GM12878 (cell line): Measurements from ENCODE around the gene DYDC1. TPM values are rescaled to one million over a fixed set of nuclear protein-coding genes. Genes with fewer than 3 reads are reported as not detected.

Experiments
- ATAC-seq: fragments of 200-7000 bp; cut with Tn5 transposase; 3 replicates; pipeline ENCODE4 v1.9.1; 2020; ENCODE audit warnings: mild to moderate bottlenecking, moderate library complexity
- BruUV-seq: library from RNA; stranded (reverse); fragments of 400-500 nt; replicated peaks from 2 replicates; lab custom pipeline; 2021; lab: Mats Ljungman, UMichigan
- CTCF ChIA-PET: fragments of 300-600 bp; sonication (Branson Sonifier 250); formaldehyde crosslinking; extraction: SDS; loops from one replicate; lab custom pipeline; 2021; ENCODE audit warnings: inconsistent platforms; lab: Yijun Ruan, JAX
- POLR2A ChIA-PET: fragments of 350-600 bp; formaldehyde crosslinking; extraction: SDS; loops from one replicate; lab custom pipeline; 2021; ENCODE audit warnings: inconsistent platforms; lab: Charles Lee
- RAD21 ChIA-PET: fragments of 300-600 bp; sonication (Branson Sonifier 250); formaldehyde crosslinking; loops from one replicate; lab custom pipeline; 2023; ENCODE audit warnings: antibody characterized with exemption; ENCODE audit not compliant: unreplicated experiment; lab: Charles Lee
- SMC1A ChIA-PET: fragments of 300-600 bp; sonication (Branson Sonifier 250); formaldehyde crosslinking; loops from one replicate; lab custom pipeline; 2023; ENCODE audit not compliant: unreplicated experiment, uncharacterized antibody; lab: Charles Lee
- DNase-seq: peaks from one replicate; pipeline ENCODE4 v3.0.0-alpha.2; 2011; ENCODE audit warnings: low read depth, low spot score
- FAIRE-seq: peaks from 3 replicates; lab custom pipeline; 2011; peaks lifted over from hg19 to GRCh38; lab: Jason Lieb, UNC
- H2AFZ ChIP-seq: 2 replicates; pipeline ENCODE4 v1.6.0; 2011; ENCODE audit warnings: low read depth, low read length, control low read depth; ENCODE audit not compliant: control insufficient read depth
- H3K27ac ChIP-seq: 2 replicates; pipeline ENCODE4 v1.5.1; 2011; ENCODE audit warnings: control low read depth; ENCODE audit not compliant: control insufficient read depth, insufficient read depth
- H3K27me3 ChIP-seq, 2 experiments: replicated peaks in 1 of 2; 2 replicates each; pipeline versions ENCODE4 v1.6.0 to v1.6.1; 2011; ENCODE audit warnings: low read length in 1 of 2; ENCODE audit not compliant: control insufficient read depth in 2 of 2, insufficient read depth in 2 of 2
- H3K36me3 ChIP-seq, 2 experiments: 2 replicates each; pipeline ENCODE4 v1.5.1; 2011; ENCODE audit warnings: low read length in 1 of 2; ENCODE audit not compliant: control insufficient read depth in 2 of 2, insufficient read depth in 2 of 2
- H3K4me1 ChIP-seq: 2 replicates; pipeline ENCODE4 v1.6.1; 2011; ENCODE audit warnings: mild to moderate bottlenecking, low read length, moderate library complexity, mixed read lengths; ENCODE audit not compliant: control insufficient read depth, insufficient read depth
- H3K4me2 ChIP-seq: 2 replicates; pipeline ENCODE4 v1.6.0; 2011; ENCODE audit warnings: control low read depth; ENCODE audit not compliant: control insufficient read depth, insufficient read depth
- H3K4me3 ChIP-seq: fragments of 200-600 bp; sonication (generic); 2 replicates; pipeline ENCODE4 v1.5.1; 2016
- H3K79me2 ChIP-seq: 2 replicates; pipeline ENCODE4 v1.6.0; 2011; ENCODE audit warnings: low read length; ENCODE audit not compliant: control insufficient read depth, insufficient read depth
- H3K9ac ChIP-seq: 2 replicates; pipeline ENCODE4 v1.8.0; 2011; ENCODE audit warnings: low read length, control low read depth, mixed read lengths; ENCODE audit not compliant: control insufficient read depth, insufficient read depth
- H3K9me3 ChIP-seq: replicated peaks from 3 replicates; pipeline ENCODE4 v1.5.1; 2011; ENCODE audit warnings: mild to moderate bottlenecking, low read length; ENCODE audit not compliant: control insufficient read depth, insufficient read depth
- H4K20me1 ChIP-seq: 2 replicates; pipeline ENCODE4 v1.6.0; 2011; ENCODE audit not compliant: control insufficient read depth, insufficient read depth
- ATF3 ChIP-seq: IDR thresholded peaks from 2 replicates; pipeline ENCODE4 v1.6.1; 2011; ENCODE audit warnings: low read depth, mild to moderate bottlenecking, low read length, moderate library complexity, borderline replicate concordance; ENCODE audit errors: extremely low read depth
- CREB1 ChIP-seq: IDR thresholded peaks from 2 replicates; pipeline ENCODE4 v1.6.1; 2012; ENCODE audit warnings: low read depth, mild to moderate bottlenecking, inconsistent platforms
- EP300 ChIP-seq, 2 experiments: fragments of 150-350 bp in 1 of 2; IDR thresholded peaks; 2 replicates each; pipeline ENCODE4 v1.6.1; 2011 to 2012; ENCODE audit warnings: low read depth in 2 of 2, low read length in 2 of 2, borderline replicate concordance in 1 of 2, improper control_type of control experiment in 1 of 2, inconsistent platforms in 1 of 2; ENCODE audit not compliant: control insufficient read depth in 1 of 2
- FOXM1 ChIP-seq: IDR thresholded peaks from 2 replicates; pipeline ENCODE4 v1.6.1; 2012; ENCODE audit warnings: low read depth, mild to moderate bottlenecking, inconsistent platforms, low read length, moderate library complexity
- GABPA ChIP-seq: IDR thresholded peaks from 2 replicates; pipeline ENCODE4 v1.6.1; 2014; ENCODE audit warnings: antibody characterized with exemption, low read depth, mild to moderate bottlenecking, inconsistent platforms
- IRF4 ChIP-seq: IDR thresholded peaks from 2 replicates; pipeline ENCODE4 v1.6.1; 2011; ENCODE audit warnings: low read depth, low read length
- JUND ChIP-seq: IDR thresholded peaks from 2 replicates; pipeline ENCODE4 v1.6.1; 2012; ENCODE audit warnings: low read depth, mild to moderate bottlenecking, low read length, improper control_type of control experiment, moderate library complexity
- NFYB ChIP-seq: IDR thresholded peaks from 2 replicates; pipeline ENCODE4 v1.6.1; 2011; ENCODE audit warnings: low read depth, mild to moderate bottlenecking, low read length, improper control_type of control experiment, moderate library complexity; ENCODE audit not compliant: insufficient read depth
- NRF1 ChIP-seq: conservative IDR thresholded peaks from 2 replicates; pipeline ENCODE4 v1.6.1; 2011; ENCODE audit warnings: mild to moderate bottlenecking, low read depth, low read length, improper control_type of control experiment
- PAX8 ChIP-seq: fragments of 450-650 bp; IDR thresholded peaks from 2 replicates; pipeline ENCODE4 v1.6.1; 2017; ENCODE audit warnings: mild to moderate bottlenecking, moderate library complexity
- RCOR1 ChIP-seq: conservative IDR thresholded peaks from 2 replicates; pipeline ENCODE4 v1.6.1; 2012; ENCODE audit warnings: low read depth, low read length, improper control_type of control experiment
- SMAD1 ChIP-seq: fragments of 450-650 bp; IDR thresholded peaks from 2 replicates; pipeline ENCODE4 v1.6.1; 2018; ENCODE audit warnings: mild to moderate bottlenecking, low read depth; ENCODE audit not compliant: partially characterized antibody
- YBX1 ChIP-seq: fragments of 450-650 bp; IDR thresholded peaks from 2 replicates; pipeline ENCODE4 v1.6.1; 2016; ENCODE audit warnings: antibody characterized with exemption
- WGBS: methylation state at CpG from one replicate; pipeline ENCODE4 v1.1.6; 2016; ENCODE audit warnings: low lambda C conversion rate; ENCODE audit not compliant: insufficient replicate concordance, insufficient coverage; ENCODE audit errors: missing lambda C conversion rate; 5-methylcytosine and 5-hydroxymethylcytosine counted together
- in situ Hi-C: fragments of 300-500 bp; cut with MboI; formaldehyde crosslinking; loops from 9 replicates; pipeline ENCODE4 v1.14.3; 2018; ENCODE audit warnings: mixed read lengths
- intact Hi-C: fragments of 100-400 bp; cut with micrococcal nuclease; formaldehyde crosslinking; loops from one replicate; pipeline ENCODE4 v1.14.2; 2022; ENCODE audit not compliant: unreplicated experiment
- polyA plus RNA-seq, 11 experiments: library from polyadenylated mRNA; depleted of rRNA in 4 of 11; unstranded in 6 of 11; stranded (reverse) in 5 of 11; fragments of >200 nt; fragmentation: Nextera tagmentation in 4 of 11; fragmentation: Illumina TruSeq in 1 of 11; extraction: Ambion mirVana in 4 of 11; extraction: Trizol in 1 of 11; gene quantifications; 1 replicate in 1 of 11; 2 replicates in 10 of 11; pipeline versions ENCODE4 v1.2.1 to v1.2.3, GENCODE V29; 2011 to 2016; ENCODE audit warnings: inconsistent platforms in 2 of 11, missing spikeins in 2 of 11, low read depth in 1 of 11
- total RNA-seq, 4 experiments: library from RNA; depleted of rRNA in 3 of 4; stranded (reverse); fragments of >200 nt in 3 of 4; fragmentation: Illumina TruSeq in 1 of 4; extraction: Trizol in 1 of 4; gene quantifications; 2 replicates each; pipeline versions ENCODE4 v1.2.1 to v1.2.3, GENCODE V29; 2013 to 2021
- TF ChIP-seq, protein P1 (sequence below): IDR thresholded peaks from 2 replicates; pipeline ENCODE4 v1.6.1; 2012; ENCODE audit warnings: improper control_type of control experiment, low read depth, low read length; ENCODE audit not compliant: insufficient replicate concordance
- TF ChIP-seq, protein P2 (sequence below): fragments of 450-650 bp; IDR thresholded peaks from 2 replicates; pipeline ENCODE4 v1.6.1; 2017; ENCODE audit warnings: mild to moderate bottlenecking

DYDC1 gene
- total and polyA plus RNA-seq, 10 of the 15 experiments (the other 5 are each of a cell fraction or from before 2014, with no cell fraction given), result not detected

DNA sequence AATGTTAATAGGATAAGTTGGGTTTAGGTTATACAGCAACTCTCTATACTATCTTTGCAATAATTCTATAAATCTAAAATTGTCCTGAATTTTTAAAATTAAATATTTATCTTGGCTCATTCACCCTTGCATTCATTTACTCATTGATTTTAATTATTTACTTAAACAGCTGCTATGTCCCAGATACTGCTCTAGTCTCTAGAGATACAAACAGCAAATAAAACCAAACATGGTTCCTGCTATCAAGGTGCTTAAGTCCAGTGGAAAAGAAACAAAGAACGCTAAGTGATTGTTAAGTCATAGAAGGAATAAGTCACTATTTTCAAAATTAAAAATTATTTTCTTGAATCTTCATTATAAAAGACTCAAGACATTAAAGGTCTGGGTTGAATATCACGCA is 37.2 kb downstream of the DYDC1 start:
- H3K27me3 ChIP-seq, result peaks cover 0 to 1% of the 10 kb centered on the region in 2 experiments; a peak in 2 of 4 replicates
- intact Hi-C loops (no loop called here), in situ Hi-C loops (no loop called here)
- H3K9ac ChIP-seq, result no peak overlapping the region
- no peak overlapping the region for H2AFZ ChIP-seq
- CTCF ChIA-PET, result no interaction called here
- RAD21 ChIA-PET, result no interaction called here
- H4K20me1 ChIP-seq, result no peaks in the 10 kb centered on the region
- no peaks in the 10 kb centered on the region for H3K4me1 ChIP-seq
- no peak for TF ChIP-seq NFYB
- TF ChIP-seq FOXM1, result no peak
- TF ChIP-seq, protein P1, sequence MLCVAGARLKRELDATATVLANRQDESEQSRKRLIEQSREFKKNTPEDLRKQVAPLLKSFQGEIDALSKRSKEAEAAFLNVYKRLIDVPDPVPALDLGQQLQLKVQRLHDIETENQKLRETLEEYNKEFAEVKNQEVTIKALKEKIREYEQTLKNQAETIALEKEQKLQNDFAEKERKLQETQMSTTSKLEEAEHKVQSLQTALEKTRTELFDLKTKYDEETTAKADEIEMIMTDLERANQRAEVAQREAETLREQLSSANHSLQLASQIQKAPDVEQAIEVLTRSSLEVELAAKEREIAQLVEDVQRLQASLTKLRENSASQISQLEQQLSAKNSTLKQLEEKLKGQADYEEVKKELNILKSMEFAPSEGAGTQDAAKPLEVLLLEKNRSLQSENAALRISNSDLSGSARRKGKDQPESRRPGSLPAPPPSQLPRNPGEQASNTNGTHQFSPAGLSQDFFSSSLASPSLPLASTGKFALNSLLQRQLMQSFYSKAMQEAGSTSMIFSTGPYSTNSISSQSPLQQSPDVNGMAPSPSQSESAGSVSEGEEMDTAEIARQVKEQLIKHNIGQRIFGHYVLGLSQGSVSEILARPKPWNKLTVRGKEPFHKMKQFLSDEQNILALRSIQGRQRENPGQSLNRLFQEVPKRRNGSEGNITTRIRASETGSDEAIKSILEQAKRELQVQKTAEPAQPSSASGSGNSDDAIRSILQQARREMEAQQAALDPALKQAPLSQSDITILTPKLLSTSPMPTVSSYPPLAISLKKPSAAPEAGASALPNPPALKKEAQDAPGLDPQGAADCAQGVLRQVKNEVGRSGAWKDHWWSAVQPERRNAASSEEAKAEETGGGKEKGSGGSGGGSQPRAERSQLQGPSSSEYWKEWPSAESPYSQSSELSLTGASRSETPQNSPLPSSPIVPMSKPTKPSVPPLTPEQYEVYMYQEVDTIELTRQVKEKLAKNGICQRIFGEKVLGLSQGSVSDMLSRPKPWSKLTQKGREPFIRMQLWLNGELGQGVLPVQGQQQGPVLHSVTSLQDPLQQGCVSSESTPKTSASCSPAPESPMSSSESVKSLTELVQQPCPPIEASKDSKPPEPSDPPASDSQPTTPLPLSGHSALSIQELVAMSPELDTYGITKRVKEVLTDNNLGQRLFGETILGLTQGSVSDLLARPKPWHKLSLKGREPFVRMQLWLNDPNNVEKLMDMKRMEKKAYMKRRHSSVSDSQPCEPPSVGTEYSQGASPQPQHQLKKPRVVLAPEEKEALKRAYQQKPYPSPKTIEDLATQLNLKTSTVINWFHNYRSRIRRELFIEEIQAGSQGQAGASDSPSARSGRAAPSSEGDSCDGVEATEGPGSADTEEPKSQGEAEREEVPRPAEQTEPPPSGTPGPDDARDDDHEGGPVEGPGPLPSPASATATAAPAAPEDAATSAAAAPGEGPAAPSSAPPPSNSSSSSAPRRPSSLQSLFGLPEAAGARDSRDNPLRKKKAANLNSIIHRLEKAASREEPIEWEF, result no peak
- TF ChIP-seq SMAD1, result no peak
- no peak for TF ChIP-seq EP300 (IDR thresholded peaks at IDR 0.05; ENCODE audit: borderline replicate concordance in 1 of 2, control insufficient read depth in 1 of 2, low read depth in 2 of 2, low read length in 2 of 2)
- TF ChIP-seq IRF4, result no peak
- TF ChIP-seq CREB1, result no peak
- TF ChIP-seq JUND, result no peak
- no peak for TF ChIP-seq NRF1
- TF ChIP-seq GABPA, result no peak
- TF ChIP-seq PAX8, result no peak
- no peak for TF ChIP-seq YBX1
- TF ChIP-seq, protein P2, sequence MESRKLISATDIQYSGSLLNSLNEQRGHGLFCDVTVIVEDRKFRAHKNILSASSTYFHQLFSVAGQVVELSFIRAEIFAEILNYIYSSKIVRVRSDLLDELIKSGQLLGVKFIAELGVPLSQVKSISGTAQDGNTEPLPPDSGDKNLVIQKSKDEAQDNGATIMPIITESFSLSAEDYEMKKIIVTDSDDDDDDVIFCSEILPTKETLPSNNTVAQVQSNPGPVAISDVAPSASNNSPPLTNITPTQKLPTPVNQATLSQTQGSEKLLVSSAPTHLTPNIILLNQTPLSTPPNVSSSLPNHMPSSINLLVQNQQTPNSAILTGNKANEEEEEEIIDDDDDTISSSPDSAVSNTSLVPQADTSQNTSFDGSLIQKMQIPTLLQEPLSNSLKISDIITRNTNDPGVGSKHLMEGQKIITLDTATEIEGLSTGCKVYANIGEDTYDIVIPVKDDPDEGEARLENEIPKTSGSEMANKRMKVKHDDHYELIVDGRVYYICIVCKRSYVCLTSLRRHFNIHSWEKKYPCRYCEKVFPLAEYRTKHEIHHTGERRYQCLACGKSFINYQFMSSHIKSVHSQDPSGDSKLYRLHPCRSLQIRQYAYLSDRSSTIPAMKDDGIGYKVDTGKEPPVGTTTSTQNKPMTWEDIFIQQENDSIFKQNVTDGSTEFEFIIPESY, result no peak
- no peak for TF ChIP-seq RCOR1
- no peak for TF ChIP-seq ATF3
- no peak for DNase-seq
- no peak overlapping the region for H3K4me2 ChIP-seq
- POLR2A ChIA-PET, result no interaction called here
- SMC1A ChIA-PET, result no interaction called here
- WGBS, result 52% methylated on average over 2 of the region's 2 CpGs
- no peak for ATAC-seq
- BruUV-seq, result no TSS peak
- no peak overlapping the region for H3K27ac ChIP-seq
- no peaks in the 10 kb centered on the region for H3K9me3 ChIP-seq
- no peaks in the 10 kb centered on the region for H3K79me2 ChIP-seq
- H3K4me3 ChIP-seq, result no peak overlapping the region
- no peak for FAIRE-seq
- H3K36me3 ChIP-seq, result no peaks in the 10 kb centered on the region
